HG03432 (cell line): Measurements from ENCODE around the gene CCDC142.
A peak's percentile ranks its signal among the peaks of the same experiment; 100 is the strongest.

Source experiments
- ATAC-seq: cut with Tn5 transposase; IDR thresholded peaks from one replicate; pipeline ENCODE4 v1.9.1; 2021; ENCODE audit warnings: mild to moderate bottlenecking, moderate library complexity; ENCODE audit not compliant: unreplicated experiment

Gene CCDC142

GRCh38 chr2:74515271-74515980, 32.6 kb upstream of the CCDC142 start:
- ATAC-seq = no peak

GRCh38 chr2:74514368-74515270, 31.8 kb upstream of the CCDC142 start, which contains the start of gene TLX2:
Gene TLX2 (plus strand): TSS chr2:74514450. CDS start chr2:74514807, 357 bp downstream.
- ATAC-seq = no peak

GRCh38 chr2:74513605-74514367, 31.0 kb upstream of the CCDC142 start:
- no peak for ATAC-seq

GRCh38 chr2:74512744-74513604, 30.2 kb upstream of the CCDC142 start:
- ATAC-seq = no peak

- ATAC-seq = no peak
Measured at GRCh38 chr2:74511104-74511989, 28.5 kb upstream of the CCDC142 start.

- no peak for ATAC-seq
Measured at GRCh38 chr2:74510272-74510671, 27.5 kb upstream of the CCDC142 start.

GRCh38 chr2:74507926-74508520, 25.2 kb upstream of the CCDC142 start:
- peak; percentile 7 for ATAC-seq

- ATAC-seq = peak; percentile 85
Measured at GRCh38 chr2:74507145-74507925, 24.5 kb upstream of the CCDC142 start, which contains the start of gene PCGF1. Gene PCGF1 (minus strand): TSS chr2:74507695. CDS start chr2:74507668, 27 bp downstream.

- ATAC-seq = no peak
Measured at GRCh38 chr2:74505448-74506246, 22.8 kb upstream of the CCDC142 start.

GRCh38 chr2:74504591-74504990, 21.8 kb upstream of the CCDC142 start:
- no peak for ATAC-seq

GRCh38 chr2:74503506-74504475, 21.0 kb upstream of the CCDC142 start:
- no peak for ATAC-seq

GRCh38 chr2:74502720-74503505, 20.1 kb upstream of the CCDC142 start:
- ATAC-seq = peak; percentile 47

- ATAC-seq = no peak
Measured at GRCh38 chr2:74502147-74502719, 19.4 kb upstream of the CCDC142 start.

- ATAC-seq = no peak
Measured at GRCh38 chr2:74501335-74502071, 18.7 kb upstream of the CCDC142 start.
